ENCODE data around the gene NUCB1.
A peak's percentile ranks its signal among the peaks of the same experiment; 100 is the strongest.
"Not testable (repeated sequence)": the region's sequence is repeated elsewhere in the genome, so short reads cannot be mapped to it uniquely, and the experiment has no call there.

Gene NUCB1

DNA sequence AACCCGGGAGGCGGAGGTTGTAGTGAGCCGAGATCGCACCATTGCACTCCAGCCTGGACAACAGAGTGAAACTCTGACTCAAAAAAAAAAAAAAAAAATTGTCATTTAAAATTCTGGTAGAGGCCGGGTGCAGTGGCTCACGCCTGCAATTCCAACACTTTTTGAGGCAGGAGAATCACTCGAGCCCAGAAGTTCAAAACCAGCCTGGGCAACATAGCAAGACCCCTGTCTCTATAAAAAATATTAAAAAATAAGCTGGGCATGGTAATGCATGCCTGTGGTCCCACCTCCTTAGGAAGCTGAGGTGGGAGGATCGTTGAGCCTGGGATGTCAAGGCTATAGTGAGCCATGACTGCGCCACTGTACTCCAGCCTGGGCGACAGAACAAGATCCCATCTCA is 6.2 kb downstream of the NUCB1 start:
- no peak for DNase-seq

DNA sequence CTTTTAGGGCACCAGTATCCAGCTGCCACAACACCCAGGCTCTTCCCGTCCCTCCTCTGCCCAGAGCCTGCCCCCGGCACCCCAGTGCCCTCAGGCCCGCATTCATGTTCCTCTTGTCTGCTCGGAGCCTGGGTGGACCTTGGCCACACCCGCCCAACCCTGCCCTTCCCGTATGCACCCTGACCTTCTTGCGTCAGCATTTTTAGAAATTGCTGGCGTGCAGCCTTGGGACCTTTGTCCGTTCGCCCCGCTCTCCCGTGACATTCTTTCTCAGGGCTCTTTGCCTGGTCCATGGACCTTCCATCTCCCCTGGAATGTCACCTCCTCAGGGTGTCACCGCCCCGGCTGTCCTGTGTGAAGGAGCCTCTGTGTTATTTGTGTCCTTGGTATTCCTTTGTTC is 7.6 kb downstream of the NUCB1 start:
- no peak for DNase-seq

DNA sequence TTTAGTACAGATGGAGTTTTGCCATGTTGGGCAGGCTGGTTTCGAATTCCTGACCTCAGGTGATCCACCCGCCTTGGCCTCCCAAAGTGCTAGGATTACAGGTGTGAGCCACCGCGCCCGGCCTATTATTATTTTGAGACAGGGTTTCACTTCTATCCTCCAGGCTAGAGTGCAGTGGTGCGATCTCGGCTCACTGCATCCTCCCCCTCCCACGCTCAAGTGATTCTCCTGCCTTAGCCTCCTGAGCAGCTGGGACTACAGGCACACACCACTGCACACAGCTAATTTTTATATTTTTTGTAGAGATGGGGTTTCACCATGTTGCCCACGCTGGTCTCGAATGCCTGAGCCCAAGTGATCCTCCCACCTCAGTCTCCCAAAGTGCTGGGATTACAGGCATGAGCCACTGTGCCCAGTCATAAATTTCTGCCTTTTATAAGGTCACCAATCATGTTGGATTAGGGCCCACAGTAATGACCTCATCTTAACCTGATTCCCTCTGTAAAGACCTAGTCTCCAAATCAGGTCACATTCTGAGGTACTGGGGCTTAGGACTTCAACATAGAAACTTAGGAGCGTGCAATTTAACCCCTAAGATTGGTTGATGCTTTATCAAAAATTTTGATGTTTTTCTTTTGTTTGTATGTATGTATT is 9.4 kb downstream of the NUCB1 start:
- not testable (repeated sequence) for DNase-seq

DNA sequence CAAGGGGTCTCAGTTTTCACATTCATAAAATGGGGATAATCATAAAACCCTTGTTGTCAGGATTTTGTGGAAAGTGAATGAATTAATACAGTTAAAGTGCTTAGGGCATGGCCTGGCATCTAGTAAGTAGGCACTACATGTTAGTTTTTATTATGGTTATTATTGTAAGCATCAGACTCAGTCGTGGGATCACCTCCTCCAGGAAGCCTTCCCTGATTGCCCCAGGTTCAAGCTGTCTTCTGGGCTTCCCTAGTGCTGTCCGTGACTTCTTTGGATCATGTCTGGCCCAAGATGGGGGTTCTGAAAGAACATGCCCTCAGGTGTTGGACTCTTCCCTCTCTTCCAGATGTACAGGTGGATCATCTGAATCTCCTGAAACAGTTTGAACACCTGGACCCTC is 10.7 kb downstream of the NUCB1 start:
- DNase-seq = no peak

DNA sequence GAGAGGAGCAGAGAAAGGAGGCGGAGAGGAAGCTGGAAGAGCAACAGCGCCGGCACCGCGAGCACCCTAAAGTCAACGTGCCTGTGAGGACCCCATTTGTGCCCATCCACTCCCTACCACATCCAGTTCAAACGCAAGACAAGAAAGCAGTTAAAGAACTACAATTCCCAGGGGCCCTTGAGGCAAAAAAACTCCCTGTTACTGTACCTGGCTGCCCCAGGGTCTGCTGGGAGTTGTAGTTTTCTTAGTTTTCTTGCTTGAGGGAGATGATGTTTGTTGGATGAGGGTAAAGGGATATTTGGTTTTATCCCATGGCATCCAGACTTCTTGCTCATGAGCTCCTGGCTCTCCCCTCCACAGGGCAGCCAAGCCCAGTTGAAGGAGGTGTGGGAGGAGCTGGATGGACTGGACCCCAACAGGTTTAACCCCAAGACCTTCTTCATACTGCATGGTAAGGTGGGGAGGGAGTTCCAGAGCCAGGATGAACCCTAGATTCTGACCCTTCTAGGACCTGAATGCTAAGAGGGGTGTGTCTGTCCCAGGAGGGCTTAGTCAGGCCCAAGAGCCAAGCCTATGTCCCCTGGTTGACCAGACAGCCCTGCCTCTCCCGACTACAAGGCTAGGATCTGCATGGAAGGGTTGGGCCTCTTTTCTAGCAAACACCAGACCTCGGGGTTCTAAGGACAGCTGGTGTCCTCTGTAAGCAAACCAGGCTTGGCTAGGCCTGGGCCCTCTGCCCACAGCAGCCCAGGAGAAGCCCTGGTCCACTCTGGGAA is 13.2 kb downstream of the NUCB1 start:
- no peak for DNase-seq

DNA sequence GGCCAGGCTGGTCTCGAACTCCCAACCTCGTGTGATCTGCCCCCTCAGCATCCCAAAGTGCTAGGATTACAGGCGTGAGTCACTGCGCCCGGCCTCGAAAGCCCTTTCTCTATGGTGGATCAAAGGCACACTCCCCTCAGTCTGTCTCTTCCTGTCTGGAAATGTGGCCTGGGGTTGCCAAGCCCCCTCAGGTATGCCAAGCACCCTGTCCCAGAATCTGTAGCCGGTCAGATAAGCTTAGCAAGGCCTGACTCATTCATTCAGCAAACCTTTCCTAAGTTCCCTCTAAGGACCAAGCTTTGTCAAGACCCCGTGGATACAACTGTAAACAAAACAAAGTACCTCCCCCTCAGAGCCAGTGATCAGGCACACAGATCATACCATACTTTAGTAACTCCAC is 14.1 kb downstream of the NUCB1 start:
- DNase-seq = no peak

DNA sequence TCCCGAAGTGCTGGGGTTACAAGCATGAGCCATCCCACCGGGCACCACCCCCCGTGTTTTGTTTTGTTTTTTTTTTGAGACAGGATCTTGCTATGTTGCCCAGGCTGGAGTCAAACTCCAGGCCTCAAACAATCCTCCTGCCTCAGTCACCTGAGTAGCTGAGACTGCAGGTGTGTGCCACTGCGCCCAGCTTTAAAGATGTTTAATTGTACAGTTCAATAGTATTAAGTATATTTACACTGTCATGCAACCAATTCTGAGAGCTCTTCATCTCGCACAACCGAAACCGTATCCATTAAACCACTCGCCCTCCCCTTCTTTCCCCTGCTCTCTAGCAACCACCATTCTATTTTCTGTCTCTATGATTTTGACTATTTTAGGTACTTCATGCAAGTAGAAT is 15.6 kb downstream of the NUCB1 start:
- DNase-seq = no peak

DNA sequence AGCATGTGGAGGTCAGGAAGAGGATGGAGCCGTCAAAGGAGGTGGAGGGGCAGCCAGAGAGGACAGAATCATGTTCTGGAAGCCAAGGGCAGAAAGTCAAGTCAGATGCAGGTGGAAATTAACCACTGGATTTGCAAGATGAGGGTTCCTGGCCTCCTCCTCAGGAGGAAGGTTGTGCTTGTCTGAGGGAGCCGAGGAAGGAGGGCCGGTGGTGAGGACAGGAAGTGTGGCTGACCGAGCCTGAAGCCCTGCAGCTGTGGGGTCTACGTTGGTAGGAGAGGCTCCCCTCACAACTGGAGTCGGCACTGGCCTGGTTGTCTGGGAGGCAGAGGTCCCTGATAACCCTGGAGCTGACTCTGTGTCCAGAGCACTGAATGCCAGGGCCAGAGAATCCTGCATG is 18.0 kb downstream of the NUCB1 start:
- DNase-seq = no peak

DNA sequence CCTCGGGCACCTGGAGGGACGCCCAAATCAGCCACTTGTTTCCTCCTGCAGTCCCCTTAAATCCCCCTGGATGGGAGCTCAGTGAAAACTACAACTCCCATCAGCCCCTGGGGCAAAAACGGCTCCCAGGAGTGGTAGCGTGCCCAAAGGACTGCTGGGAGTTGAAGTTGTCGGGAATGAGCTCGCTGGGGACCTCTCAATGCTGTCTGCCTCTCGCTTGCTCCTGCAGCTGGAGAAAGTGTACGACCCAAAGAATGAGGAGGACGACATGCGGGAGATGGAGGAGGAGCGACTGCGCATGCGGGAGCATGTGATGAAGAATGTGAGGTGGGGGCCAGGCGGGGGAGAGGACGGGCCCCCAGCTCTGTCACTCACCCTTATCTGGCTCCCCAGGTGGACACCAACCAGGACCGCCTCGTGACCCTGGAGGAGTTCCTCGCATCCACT is 18.7 kb downstream of the NUCB1 start:
- DNase-seq = peak in 1 of 2 donors; percentile 26

DNA sequence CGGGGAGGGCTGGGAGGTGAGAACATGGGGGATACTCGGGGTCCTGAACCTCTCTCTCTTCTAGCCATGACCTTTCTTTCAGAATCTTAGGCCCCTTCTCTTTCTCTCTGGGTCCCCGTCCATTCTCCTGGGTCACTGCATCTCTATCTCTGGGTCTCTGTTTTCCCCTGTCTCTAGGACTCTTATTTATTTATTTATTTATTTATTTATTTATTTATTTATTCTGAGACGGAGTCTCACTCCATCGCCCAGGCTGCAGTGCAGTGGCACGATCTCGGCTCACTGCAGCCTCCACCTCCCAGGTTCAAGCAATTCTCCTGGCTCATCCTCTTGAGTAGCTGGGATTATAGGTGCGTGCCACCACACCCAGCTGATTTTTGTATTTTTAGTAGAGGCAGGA is 19.2 kb downstream of the NUCB1 start:
- DNase-seq = not testable (repeated sequence)

DNA sequence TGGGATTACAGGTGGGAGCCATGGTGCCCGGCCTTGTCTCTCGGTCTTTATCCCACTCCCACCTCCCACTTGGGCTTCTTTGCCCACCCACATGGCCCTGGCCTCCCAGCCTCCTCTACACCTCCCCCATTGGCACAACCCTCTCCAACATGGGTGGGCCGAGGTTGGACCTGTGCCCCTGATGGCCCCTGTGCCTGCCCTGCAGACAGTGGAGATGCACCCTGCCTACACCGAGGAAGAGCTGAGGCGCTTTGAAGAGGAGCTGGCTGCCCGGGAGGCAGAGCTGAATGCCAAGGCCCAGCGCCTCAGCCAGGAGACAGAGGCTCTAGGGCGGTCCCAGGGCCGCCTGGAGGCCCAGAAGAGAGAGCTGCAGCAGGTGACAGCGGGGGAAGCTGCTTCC is 20.8 kb downstream of the NUCB1 start:
- no peak for DNase-seq

DNA sequence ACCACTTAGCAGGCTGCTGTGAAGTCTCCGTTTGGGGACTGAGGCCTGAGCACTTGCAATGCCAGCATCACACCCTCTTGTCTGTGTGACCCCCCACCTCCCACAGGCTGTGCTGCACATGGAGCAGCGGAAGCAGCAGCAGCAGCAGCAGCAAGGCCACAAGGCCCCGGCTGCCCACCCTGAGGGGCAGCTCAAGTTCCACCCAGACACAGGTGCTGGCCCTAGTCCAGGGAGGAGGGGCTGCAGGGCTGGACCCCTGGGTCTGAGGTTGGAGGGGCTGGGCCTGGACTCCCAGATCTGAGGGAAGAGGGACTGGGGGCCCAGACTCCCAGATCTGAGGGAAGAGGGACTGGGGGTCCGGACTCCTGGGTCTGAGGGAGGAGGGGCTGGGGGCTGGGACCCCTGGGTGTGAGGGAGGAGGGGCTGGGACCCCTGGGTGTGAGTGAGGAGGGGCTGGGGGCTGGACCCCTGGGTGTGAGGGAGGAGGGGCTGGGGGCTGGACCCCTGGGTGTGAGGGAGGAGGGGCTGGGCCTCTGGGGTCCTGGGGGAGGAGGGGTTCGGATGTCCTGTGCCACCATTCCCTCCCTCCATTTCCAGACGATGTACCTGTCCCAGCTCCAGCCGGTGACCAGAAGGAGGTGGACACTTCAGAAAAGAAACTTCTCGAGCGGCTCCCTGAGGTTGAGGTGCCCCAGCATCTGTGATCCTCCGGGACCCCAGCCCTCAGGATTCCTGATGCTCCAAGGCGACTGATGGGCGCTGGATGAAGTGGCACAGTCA is 21.8 kb downstream of the NUCB1 start:
- no peak for DNase-seq

DNA sequence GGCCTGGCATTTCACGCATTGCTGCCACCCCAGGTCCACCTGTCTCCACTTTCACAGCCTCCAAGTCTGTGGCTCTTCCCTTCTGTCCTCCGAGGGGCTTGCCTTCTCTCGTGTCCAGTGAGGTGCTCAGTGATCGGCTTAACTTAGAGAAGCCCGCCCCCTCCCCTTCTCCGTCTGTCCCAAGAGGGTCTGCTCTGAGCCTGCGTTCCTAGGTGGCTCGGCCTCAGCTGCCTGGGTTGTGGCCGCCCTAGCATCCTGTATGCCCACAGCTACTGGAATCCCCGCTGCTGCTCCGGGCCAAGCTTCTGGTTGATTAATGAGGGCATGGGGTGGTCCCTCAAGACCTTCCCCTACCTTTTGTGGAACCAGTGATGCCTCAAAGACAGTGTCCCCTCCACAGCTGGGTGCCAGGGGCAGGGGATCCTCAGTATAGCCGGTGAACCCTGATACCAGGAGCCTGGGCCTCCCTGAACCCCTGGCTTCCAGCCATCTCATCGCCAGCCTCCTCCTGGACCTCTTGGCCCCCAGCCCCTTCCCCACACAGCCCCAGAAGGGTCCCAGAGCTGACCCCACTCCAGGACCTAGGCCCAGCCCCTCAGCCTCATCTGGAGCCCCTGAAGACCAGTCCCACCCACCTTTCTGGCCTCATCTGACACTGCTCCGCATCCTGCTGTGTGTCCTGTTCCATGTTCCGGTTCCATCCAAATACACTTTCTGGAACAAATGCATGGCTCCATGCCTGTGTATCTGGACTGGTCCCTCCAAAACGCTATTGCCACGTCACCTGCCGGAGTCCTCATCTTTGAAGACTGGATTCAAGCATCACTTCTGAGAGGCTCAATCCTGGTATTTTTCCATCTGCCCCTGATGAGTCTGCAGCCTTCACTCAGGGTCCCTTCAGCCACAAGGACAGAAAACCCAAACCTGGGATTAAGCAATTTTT is 22.7 kb downstream of the NUCB1 start:
- no peak for DNase-seq

DNA sequence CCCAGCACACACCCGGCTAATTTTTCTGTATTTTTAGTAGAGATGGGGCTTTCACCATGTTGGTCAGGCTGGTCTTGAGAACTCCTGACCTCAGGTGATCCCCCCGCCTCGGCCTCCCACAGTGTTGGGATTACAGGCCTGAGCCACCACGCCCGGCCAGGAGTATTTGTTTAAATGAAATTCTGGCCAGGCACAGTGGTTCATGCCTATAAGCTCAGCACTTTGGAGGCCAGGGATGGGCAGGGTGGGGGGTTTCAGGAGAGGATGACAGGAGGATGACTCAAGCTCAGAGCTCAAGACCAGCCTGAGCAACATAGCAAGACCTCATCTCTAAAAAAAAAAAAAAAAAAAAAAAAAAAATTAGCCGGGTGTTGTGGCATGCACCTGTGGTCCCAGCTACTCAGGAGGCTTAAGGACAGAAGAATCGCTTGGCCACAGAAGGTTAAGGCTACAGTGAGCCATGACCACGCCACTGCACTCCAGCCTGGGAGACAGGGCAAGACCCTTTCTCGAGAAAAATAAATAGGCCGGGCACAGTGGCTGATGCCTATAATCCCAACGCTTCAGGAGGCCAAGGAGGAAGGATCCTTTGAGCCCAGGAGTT is 25.2 kb downstream of the NUCB1 start:
- peak in 1 of 2 donors; percentile 11 for DNase-seq

DNA sequence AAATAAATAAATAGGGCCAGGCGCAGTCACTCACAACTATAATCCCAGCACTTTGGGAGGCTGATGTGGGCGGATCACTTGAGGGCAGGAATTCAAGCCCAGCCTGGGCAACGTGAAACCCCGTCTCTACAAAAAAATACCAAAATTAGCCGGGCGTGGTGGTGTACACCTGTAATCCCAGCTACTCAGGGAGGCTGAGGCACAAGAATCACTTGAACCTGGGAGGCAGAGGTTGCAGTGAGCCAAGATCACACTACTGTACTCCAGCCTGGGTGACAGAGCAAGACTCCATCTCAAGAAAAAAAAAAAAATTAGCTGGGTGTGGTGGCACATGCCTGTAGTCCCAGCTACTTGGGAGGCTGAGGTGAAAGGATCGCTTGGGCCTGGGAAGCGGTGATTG is 25.8 kb downstream of the NUCB1 start:
- not testable (repeated sequence) for DNase-seq

DNA sequence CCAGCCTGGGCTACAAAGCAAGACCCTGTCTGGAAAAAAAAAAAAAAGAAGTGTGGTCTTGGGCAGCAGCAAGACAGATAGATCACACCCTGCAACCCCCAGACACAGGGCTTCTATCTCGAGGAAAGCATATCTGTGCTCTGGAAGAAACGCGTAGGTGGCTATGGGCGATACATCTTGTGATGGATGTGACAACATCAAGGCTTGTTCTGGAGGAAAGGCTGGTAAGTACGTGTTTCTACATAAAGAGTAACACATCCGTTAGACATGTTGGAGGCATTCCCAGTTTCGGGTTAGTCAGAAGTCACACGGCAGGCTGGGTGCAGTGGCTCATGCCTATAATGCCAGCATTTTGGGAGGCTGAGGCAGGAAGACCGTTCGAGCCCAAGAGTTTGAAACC is 26.8 kb downstream of the NUCB1 start:
- DNase-seq = peak in 1 of 2 donors; percentile 40

DNA sequence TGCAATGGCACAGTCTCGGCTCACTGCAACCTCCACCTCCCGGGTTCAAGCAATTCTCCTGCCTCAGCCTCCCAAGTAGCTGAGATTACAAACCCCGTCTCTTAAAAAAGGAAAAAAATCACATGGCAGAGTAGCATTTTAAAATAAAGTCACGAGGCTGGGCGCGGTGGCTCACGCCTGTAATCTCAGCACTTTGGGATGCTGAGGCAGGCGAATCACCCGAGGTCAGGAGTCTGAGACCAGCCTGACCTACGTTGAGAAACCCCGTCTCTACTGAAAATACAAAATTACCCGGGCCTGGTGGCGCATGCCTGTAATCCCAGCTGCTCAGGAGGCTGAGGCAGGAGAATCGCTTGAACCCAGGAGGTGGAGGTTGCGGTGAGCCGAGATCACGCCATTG is 27.6 kb downstream of the NUCB1 start:
- DNase-seq = not testable (repeated sequence)

DNA sequence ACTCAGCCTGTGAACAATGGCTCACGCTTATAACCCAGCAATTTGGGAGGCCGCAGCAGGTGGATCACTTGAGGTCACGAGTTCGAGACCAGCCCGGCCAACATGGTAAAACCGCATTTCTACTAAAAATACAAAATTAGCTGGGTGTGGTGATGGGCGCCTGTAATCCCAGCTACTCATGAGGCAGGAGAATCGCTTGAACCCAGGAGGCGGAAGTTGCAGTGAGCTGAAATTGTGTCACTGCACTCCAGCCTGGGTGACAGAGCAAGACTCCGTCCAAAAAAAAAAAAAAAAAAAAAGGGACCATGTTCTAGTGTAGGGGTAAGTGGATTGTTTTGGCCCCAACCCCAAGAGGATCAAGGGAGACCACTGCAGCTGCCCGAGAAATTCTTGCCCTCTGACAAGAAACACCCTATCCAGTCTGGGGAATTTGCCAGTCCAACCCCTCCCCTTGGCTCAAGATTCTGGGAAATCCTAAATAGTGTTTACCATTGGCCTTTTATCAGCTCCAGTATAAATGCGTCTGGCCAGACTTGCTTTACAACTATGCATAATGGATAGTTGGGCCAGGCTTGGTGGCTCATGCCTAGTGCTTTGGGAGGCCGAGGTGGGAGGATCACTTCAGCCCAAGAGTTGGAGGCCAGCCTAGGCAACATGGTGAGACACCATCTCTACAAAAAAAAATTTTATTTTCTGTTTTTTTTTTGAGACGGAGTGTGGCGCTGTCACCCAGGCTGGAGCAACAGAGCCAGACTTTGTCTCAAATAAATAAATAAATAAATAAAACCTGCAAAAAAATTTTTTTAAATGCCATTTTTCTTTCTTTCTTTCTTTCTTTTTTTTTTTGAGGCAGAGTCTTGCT is 28.3 kb downstream of the NUCB1 start:
- DNase-seq = no peak

DNA sequence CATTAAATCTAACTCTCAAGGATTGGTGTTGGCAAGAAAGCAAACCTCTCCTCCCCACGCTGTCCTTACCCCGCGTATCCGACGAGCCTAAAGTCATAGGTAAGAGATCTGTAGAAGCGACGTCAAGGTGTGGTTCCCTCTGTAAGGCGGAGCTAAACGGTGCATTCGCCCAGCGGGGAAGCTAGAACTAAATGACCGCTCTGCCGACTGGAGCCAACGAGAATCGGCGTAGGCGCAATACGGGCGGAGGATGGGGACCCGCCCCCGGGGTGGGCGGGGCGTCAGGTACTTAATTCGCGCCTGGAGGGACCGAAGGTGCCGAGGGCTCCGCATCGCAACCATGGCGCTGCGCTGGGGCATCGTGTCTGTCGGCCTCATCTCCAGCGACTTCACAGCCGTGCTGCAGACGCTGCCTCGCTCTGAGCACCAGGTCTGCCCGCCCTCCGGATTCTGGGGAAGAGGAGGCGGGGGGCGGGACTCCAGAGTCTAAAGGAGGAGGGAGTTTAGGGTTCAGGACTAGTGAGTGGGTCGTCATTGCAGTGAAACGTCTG is 33.3 kb downstream of the NUCB1 start, which contains the start of gene DHDH:
Gene DHDH, plus strand, starts transcription at position 318 of the 551 bp plus-strand sequence. Its CDS starts 23 bp downstream, at position 341.
- peak; percentile 78 to 82 for DNase-seq

DNA sequence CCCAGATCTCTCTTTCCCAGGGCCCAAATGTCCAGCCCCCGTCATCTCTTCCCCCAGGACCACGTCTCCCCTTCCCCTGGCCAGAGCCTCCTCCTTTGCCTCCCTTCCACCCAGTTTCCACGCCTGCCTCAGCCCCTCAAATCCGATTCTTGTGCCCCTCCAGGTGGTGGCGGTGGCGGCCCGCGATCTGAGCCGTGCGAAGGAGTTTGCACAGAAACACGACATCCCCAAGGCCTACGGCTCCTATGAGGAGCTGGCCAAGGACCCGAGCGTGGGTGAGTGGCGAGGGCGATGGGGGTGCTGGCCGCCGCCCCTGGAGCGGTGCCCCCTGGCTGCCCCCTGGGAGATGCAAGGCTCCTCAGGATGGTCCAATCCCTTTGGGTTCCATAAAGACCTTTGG is 34.7 kb downstream of the NUCB1 start:
- DNase-seq = no peak

DNA sequence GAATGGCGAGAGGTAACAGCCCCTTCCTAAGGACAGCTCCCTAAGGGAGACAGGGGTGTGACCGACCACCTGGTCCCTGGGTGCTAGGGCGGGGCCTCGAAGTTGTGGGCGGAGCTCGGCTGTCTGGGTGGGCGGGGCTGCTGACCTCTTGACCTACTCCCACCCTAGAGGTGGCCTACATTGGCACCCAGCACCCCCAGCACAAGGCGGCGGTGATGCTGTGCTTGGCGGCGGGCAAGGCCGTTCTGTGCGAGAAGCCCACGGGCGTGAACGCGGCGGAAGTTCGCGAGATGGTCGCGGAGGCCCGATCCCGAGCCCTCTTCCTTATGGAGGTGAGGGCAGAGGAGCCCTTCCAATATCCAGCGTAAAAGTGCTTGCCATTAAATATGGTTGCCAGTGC is 35.8 kb downstream of the NUCB1 start:
- DNase-seq = no peak
